SKM-1 treated with dmso at 0.1 percent for 144 hours (cell line): ENCODE data around the gene INTS14.
A peak's percentile ranks its signal among the peaks of the same experiment; 100 is the strongest.

ENCODE experiments used
- DNase-seq: peaks from one replicate; lab custom pipeline; 2025; ENCODE audit not compliant: unreplicated experiment; lab: John Stamatoyannopoulos, UW

Gene INTS14

DNA sequence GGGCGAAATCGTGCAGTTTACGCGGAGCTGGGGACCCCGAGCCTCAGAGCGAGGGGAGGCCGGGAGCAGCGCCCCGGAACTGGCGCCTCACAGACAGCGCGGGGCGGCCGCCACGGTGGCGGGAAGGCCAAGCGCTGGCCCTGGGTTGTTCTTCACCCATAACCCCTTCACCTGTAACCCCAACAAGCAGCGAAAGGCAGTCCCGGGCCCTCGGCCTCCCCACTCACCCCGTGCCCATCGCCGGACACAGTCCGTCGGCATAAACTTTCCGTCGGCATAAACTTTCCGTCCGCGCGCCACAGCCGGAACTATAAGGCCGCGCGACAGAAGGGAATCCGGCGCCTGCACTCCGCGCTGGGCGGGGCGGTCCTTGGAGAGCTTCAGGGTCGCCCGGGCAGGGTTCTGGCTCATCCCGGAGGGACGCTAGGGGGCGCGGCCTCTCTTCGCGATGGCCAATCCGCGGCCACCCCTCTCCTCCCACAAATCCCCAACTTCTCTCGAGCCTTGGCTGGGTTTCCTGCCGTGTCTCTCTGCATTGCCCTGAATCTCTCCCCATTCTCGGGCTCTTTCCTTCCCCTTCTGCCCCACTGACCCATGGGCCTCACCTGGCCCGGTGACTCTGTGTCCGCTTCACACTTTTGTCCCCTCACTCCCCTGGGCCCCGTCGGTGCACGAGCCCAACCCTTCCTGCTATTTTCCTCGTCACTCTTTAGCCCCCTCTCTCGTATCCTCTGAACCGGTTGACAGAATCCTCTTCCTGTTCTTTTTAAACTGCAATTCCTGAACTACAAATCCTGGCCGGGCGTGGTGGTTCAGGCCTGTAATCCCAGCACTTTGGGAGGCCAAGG lies at the start of gene INTS14:
Gene INTS14 (minus strand): TSS at position 261 of the 848 bp plus-strand sequence. CDS start 3,751 bp downstream, outside the sequence.
- DNase-seq, result peak; percentile 95

DNA sequence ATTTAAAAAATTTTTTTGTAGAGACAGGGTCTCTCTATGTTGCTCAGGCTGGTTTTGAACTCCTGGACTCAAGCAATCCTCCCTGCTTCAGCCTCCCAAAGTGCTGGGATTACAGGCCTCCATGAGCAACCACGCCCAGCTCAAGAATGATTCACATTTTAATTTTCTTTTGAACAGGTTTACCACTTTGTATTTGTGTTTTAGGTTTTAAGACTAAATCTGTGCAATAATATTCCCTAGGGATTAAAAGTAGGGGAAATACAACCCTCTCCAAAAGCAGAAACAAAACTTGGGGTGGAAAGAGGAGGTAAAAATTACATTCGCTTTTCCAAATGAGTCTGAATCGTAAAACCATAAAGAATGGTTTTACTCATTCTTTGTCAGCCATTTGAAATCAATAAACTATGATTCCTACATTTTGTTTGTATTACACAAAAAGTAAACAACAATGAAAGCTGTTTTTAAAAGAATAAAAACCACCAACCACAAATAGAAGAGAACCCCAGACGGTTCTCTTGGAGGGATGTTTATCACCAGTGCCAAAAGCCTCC lies 48.6 kb upstream of the INTS14 start:
- no peak for DNase-seq

DNA sequence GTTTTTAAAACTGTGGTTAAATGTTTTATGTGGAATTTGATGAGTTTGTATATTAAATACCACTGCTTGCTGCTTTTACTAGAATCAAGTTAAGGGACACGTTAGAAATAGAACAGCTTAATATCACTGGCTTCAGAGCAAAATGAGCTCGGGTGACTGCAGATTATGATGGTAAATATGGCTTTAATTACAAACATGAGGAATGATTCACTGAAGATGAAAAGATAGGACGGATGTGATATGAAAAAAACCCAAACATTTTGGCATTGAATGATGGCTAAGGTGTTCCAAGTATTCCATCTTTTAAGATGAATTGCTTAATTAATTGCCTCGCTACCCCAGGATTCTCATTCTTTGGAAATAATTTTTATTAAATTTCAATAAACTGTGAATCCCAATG lies 44.5 kb upstream of the INTS14 start:
- no peak for DNase-seq

DNA sequence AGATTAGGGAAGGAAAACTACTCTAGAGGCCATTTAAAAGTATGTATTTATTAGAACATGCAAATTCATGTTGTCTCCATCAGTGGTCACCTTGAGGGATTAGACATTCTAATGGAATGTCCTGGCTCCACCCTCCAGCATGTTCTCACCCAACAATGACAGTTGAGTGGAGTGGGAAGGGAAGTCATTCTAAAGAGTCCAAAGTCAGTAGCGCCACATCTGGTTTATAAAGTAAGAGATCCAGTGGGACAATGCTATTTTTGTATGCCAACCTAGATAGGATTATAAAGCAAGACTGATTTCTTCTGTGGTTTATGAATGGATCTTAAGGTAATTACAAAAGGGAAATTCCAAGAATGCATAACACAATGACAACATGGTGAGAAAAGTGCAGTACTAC lies 44.1 kb upstream of the INTS14 start:
- DNase-seq, result no peak

DNA sequence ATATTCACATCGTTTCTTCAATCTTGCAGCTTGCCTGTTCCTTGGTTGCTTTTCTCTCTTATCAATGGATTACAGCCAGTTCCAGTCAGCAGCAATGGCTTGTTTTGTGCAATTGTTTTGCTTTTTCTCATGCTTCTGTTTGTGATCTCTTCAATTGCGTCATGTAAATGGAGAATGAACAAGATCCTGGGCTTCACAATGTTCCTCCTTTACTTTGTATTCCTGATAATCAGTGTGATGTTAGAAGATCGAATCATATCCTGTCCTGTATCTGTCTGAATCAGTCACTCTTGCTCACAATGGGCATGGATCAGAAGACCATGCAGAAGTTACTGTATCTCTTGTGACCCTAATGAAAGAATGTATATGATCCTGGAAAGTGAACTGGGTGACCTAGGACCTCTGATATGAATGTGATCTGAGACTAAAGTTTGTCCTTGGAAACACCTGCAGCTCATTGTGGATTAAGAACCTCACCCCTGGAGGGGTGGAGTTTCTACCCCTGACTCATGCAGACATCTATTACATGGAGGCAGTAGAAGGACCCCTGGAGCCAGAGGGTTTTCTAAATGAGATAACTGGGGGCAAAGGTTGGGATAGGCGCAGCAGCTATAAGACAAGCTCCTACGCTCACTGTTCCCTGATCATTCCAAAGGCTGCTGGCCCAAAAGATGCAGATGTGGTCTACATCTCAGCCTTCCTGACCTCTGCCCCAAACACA lies 43.0 kb upstream of the INTS14 start:
- no peak for DNase-seq

DNA sequence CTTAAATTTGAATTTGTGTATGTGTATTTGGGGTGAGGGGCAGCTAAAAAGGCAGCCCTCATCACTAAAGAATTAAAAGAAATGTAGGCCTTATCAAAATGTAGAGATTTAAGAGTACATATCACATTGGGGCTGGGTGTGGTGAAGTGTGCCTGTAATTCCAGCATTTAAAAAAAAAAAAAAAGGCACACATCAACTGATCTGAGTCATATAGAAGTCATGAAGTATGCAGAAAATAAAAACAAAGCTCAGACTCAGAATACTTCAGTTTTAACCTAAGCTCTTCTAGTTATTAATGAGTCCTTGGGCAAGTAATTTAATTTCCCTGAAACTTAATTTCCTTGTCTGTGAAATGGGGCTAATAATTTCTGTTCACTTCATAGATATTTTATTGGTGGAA lies 42.4 kb upstream of the INTS14 start:
- no peak for DNase-seq

DNA sequence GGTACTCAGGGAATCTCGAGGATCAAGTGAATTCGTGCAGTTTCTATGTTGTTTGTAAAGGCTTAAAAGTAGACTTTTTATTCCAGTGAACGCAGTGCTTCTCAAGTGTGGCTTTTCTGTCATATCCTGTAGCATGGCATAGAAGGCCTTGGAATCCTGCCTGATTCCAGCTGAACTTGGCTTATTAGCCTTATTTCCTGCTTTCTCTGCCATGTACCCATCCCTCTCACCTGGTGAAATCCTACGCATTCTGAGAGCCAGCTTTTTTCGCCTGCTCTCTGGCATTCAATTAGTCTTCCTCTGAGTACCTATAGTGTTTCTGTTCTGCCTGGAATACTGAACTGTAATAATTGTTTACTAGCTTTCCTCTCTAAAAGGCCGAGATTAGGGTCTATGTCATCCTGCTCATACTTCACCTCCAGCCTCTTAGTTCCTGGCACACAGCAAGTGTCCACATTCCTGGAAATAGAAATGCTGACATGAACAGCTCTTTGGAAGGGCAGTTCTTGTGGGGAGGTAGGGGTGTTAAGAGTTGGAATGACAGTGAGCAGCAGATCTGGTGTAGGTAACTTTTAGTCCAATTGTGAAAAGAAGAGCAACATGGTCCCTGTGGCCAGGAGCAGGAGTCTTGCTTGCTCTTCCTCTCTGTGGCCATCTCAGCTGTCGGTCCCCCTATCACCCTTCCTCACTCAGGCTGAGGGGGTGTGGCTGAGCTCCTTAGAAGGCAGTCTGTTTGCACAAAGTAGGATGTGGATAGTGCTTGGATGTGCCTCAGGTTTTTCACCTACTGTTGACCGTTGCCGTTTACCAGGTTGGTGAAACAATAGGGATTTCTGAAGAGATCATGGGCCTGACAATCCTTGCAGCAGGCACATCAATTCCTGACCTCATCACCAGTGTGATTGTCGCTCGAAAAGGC lies 41.2 kb upstream of the INTS14 start:
- DNase-seq, result no peak

DNA sequence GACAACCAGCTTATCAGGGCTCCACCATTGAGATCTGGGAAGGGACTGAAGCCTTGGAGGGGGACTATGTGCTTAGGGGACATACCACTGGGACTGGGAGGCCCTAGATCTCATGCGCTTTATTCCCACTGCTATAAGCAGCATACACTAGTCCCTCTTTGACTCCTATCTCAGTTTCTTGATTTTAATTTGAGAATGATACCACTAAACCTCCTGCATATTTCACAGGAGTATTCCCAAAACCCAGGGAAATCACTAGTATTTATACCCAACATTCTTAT lies 40.1 kb upstream of the INTS14 start:
- no peak for DNase-seq

DNA sequence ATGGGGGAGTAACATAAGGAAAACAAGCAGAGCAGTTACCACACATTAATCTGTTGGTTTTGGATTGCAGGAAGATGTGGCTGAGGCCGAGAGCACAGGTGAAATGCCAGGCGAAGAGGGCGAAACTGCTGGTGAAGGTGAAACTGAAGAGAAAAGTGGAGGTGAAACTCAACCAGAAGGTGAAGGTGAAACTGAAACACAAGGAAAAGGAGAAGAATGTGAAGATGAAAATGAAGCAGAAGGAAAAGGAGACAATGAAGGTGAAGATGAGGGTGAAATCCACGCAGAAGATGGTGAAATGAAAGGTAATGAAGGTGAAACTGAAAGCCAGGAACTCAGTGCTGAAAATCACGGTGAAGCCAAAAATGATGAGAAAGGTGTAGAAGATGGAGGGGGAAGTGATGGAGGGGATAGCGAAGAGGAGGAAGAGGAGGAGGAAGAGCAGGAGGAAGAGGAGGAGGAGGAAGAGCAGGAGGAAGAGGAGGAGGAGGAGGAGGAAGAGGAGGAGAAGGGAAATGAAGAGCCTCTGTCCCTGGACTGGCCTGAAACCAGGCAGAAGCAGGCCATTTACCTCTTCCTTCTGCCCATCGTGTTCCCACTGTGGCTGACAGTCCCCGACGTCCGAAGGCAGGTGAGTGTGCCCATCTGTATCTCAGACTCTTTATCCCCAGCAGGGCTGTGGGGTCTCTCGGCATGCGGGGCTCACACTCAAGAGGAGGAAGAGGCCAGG lies 39.5 kb upstream of the INTS14 start:
- DNase-seq, result no peak

DNA sequence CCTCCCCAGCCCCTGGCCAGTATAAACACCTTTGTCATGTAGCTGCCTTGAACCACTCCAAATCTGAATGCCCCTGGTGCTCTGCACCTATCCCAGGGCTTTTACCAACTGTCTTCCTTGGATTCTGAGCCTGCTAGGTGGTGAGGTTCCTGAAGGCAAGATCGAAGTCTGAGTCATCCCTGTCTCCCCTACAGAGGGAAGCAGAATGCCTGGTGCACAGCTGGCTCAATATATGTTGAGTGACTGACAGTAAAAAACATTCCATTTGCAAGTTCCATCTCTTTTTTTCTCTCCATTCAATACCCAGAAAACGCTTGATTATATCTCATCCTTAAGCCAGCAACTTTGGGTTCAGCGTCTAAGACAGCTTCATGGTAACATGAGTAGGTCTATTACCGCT lies 35.6 kb upstream of the INTS14 start:
- no peak for DNase-seq

DNA sequence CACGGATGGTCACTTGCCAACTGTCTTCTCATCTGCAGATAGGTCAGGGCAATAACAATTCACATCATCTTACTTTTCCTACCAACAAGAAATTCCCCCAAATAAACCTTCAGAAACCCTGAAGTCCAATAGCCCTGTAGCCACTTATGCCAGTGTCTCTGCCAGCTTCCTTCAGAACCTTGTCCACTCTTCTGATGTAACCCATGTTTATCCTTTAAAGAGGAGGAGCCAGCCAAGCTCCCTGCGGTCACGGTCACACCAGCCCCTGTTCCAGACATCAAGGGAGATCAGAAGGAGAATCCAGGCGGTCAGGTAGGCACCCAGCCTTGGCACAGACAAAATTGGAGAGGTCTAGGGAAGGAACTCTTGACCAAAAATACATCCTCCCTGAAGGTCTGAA lies 34.5 kb upstream of the INTS14 start:
- no peak for DNase-seq

DNA sequence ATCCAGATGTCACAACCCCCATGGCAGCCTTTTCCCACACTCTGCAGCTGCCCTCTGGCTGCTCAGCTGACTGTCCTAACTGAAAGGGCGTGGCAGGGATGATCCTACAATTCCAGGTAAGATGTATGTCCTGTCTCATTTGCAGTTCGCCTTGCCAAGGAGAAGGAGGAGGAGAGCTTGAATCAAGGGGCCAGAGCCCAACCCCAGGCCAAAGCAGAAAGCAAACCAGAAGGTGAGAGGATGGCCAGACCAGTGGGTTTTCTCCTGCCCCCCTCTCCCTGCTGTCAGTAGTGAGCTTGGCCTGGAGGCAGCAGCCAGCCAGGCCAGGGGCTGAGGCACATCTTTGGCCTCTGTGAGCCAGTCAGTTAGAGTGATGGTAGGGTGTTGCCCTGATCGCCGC lies 33.4 kb upstream of the INTS14 start:
- no peak for DNase-seq

DNA sequence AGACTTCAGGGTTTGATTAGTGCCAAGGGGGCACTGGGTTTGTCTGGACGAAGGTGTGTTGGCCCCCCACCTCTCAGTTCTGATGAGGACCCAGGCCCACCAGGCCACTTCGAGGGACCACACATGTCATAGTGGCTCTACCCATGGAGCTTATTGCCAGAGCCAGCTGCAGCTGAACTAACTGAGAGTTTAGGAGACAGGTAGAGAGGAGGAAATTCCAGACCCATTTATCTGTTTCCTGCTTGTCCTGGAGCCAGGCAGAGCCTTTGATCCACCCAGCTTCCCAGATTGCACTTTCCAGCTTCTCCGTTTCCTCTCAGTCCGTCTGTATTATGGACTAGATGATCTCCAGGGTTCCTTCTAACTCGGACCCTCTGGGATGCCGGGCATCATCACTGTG lies 31.7 kb upstream of the INTS14 start:
- no peak for DNase-seq

DNA sequence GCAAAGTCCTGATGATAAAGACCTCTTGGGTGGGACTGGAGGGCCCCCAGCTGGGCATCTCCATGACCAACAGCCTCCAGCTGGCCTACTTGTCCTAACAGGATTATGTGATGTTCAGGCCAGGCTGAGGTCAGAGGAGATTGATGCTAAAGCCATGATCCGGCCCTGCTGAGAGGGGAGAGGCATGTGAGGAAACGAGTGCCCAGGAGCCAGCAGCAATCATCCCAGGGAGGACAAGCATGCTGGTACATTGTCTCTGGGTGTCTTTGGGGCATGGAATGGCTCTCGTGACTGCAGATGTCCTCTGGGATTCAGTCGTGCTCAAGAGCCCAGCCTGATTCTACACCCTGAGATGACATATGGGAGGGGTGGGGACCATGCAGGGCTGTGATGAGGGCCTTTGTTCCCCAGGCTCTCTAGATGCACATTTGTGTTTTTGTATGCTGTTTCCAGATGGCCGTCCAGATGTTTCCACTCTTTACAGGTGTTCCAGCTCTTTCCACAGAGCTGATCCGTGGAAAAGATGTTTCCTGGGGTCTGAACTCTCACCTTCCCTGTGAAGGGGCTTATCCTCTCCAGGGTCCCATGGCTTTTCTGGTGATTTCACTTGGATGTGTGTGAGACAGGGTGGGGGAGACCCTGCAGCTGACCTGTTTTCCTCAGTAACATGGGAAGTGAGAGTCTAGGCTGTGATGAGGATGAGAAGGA lies 31.0 kb upstream of the INTS14 start:
- DNase-seq, result no peak

DNA sequence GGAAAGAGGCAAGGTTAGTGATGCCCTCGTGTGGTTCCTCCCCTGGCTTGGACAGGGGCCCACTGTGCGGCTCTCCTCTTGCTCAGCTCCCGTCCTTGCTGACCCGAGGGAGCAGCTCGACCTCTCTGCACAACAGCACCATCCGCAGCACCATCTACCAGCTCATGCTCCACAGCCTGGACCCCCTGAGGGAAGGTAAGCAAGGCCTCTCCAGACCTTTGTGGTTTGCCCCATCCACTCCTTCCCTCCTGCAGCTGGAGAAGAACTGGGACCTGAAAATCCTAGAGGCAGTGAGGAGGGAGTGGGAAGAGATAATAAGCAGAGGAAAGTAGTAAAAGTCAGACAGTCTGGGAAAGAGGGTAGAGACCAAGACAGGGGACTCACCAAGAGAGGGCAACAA lies 28.6 kb upstream of the INTS14 start:
- no peak for DNase-seq

DNA sequence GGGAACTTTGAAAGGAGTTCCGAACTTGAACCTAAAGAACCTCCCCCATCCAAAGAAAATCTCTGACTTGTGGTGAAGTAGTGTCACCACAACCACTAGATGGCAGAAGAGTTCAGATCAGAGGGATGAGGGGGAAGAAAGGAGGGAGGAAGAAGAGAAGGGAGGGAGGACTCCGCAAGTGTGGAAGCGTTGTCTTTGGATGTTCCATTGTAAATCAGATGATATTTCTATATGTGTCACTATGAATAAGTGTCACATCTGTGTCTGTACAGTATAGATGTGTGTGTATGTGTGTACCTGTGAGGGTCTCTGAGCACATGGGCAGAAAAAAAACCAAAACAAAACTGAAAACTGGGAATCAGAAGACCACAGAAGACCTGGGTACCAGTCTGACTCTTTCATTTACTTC lies 27.8 kb upstream of the INTS14 start:
- DNase-seq, result peak; percentile 85

DNA sequence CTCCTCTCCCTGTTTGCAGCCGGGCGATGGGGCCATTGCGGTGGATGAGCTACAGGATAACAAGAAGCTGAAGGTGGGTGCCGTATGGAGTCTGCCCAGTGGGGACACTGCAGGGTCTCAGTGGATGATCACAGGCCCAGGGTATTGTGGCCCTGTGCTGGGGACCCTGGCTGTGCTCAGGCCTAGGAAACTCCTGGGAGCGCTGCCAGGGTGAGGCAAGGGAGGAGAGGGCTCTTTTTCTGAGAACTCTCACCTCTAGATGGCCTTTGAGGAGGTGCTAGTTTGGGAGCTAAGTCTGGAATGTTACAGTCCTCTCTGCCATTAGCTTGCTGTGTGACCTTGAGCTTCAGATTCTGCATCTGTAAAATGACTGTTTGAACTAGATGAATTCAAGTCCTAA lies 27.2 kb upstream of the INTS14 start:
- DNase-seq, result no peak

DNA sequence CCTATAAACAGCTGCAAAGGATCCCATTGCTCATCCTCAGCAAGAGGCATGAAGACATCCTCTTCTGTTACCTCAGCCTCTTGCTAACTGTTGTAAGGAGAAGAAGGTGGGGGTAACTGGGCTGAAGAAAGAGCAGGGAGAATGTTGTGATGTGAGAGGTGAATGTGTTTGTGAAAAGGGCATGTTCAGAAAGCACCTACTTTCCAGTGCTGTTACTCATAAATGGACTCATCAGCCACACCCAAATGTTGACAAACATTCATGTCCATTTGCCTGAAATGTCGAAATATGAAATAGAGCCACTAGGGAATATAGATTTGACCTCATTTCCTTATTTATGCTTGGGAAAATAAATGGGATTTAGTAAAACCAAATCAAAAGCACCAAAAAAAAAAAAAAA lies 23.4 kb upstream of the INTS14 start:
- DNase-seq, result no peak

DNA sequence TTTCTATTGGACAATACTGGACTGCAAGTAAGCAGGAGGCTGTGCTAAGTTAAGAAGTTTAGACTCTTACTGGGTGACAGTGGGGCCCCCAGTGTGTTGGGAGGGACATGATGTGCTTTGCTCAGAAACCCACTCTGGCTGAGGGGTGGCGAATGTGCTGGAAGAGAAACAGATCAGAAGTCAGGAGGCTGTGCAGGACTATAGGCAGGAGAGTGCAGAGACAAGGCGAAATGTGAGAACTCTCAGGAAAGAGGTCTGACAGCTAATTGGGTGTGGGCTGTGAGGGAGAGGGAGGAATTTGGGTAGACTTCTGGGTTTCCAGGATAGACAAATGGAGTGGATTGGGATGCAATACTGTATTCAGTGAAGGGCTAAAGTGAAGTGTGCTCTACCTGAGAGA lies 22.8 kb upstream of the INTS14 start:
- no peak for DNase-seq

DNA sequence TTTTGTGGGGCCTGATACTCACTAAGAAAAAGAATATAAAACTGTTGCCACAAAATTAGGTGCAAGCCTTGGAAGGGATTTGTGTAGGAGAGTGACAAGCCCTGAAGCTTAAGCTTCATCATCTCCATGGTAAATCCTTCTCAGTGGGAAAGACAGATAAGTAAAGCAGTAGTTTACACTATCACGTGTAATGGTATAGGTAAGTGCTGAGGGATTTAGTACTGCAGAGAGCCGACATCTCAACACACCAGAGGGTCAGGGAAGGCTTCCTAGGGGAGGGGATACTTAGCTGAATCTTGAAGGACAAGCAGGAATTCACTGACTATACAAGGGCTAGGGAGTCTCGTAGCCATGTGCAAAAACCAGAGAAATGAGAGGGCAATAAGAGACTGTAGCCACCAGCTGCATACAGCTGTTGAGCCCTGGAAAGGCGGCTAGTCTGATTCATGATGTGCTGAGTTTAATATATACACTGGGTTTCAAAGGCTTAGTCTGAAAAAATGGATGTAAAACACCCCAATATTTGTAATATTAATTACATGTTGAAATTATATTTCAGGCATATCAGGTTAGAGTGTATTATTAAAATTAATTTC lies 21.9 kb upstream of the INTS14 start:
- DNase-seq, result no peak
